NCI-H345 treated with DMSO at 0.1 percent for 48 hours (cell line): Measurements from ENCODE around the gene ENHO.
A peak's percentile ranks its signal among the peaks of the same experiment; 100 is the strongest.
"Not testable (repeated sequence)": the region's sequence is repeated elsewhere in the genome, so short reads cannot be mapped to it uniquely, and the experiment has no call there.

Experiments used
- DNase-seq: peaks from one replicate; lab custom pipeline; 2025; ENCODE audit not compliant: unreplicated experiment; lab: John Stamatoyannopoulos, UW

Gene ENHO

GRCh38 chr9:34532041-34532440 lies 9.3 kb upstream of the ENHO start:
- DNase-seq: not testable (repeated sequence)

GRCh38 chr9:34526026-34526425 lies 3.2 kb upstream of the ENHO start:
- no peak for DNase-seq

GRCh38 chr9:34524349-34524748 lies 1.6 kb upstream of the ENHO start:
- no peak for DNase-seq

GRCh38 chr9:34522091-34522887 lies 501 bp downstream of the ENHO start:
- peak; percentile 18 for DNase-seq

GRCh38 chr9:34521406-34522045 lies 1.3 kb downstream of the ENHO start:
- no peak for DNase-seq

- DNase-seq: no peak
These were observed 2.0 kb downstream of the ENHO start for GRCh38 chr9:34520505-34521385.

GRCh38 chr9:34520096-34520495 lies 2.7 kb downstream of the ENHO start:
- DNase-seq: no peak

- no peak for DNase-seq
These were observed 3.3 kb downstream of the ENHO start for GRCh38 chr9:34519321-34520020.

GRCh38 chr9:34518896-34519295 lies 3.9 kb downstream of the ENHO start:
- no peak for DNase-seq

- no peak for DNase-seq
These were observed 4.6 kb downstream of the ENHO start for GRCh38 chr9:34518110-34518616.

- DNase-seq: no peak
These were observed 5.6 kb downstream of the ENHO start for GRCh38 chr9:34517185-34517584.

- DNase-seq: no peak
These were observed 6.8 kb downstream of the ENHO start for GRCh38 chr9:34515959-34516358.

GRCh38 chr9:34514816-34515215 lies 8.0 kb downstream of the ENHO start:
- no peak for DNase-seq

- no peak for DNase-seq
These were observed 8.4 kb downstream of the ENHO start for GRCh38 chr9:34514401-34514800.

GRCh38 chr9:34513567-34514214 lies 9.1 kb downstream of the ENHO start:
- no peak for DNase-seq

GRCh38 chr9:34512131-34513078 lies 10.4 kb downstream of the ENHO start:
- DNase-seq: no peak

GRCh38 chr9:34510497-34511468 lies 12.0 kb downstream of the ENHO start:
- DNase-seq: no peak

GRCh38 chr9:34508951-34509350 lies 13.8 kb downstream of the ENHO start:
- DNase-seq: no peak
